C1 segment of cervical spinal cord (tissue), 14 donors: Measurements from ENCODE around the gene SPRYD3.
"Not testable (repeated sequence)": the region's sequence is repeated elsewhere in the genome, so short reads cannot be mapped to it uniquely, and the experiment has no call there.

Experiments used
- DNase-seq, 14 donors: peaks; one replicate each; lab custom pipeline; 2025; lab: John Stamatoyannopoulos, UW

SPRYD3 gene

DNA sequence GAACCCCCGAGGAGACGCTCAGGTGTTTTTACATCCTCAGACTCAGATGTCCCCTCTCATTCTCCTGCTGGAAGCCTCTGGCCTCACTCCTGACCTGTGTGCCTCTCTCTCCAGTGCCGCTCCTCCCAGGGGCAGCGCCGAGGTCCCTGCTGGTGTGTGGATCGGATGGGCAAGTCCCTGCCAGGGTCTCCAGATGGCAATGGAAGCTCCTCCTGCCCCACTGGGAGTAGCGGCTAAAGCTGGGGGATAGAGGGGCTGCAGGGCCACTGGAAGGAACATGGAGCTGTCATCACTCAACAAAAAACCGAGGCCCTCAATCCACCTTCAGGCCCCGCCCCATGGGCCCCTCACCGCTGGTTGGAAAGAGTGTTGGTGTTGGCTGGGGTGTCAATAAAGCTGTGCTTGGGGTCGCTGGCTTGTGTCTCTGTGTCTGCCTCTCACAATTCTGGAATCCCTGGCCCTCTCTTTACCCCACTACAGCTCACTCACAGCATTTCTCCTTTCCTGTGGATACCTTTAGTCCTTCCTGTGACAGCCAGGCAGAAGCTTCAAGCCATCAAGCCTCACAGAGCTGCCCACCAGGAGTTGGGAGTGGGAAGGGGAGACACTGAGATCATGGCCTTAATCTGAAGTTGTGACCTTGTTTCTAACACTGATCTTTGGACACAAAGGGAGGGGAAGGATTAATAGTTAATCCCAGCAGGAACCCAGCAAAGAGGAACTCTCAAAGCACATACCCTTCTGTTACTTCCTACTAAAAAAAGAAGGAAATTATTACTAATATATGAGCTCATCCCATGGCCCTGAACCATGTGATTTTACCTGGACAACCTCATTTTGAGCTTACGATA is 23.0 kb upstream of the SPRYD3 start:
- no peak for DNase-seq

- no peak for DNase-seq
Measured at GRCh38 chr12:53101266-53101665, 22.1 kb upstream of the SPRYD3 start.

- DNase-seq: no peak
Measured at GRCh38 chr12:53100466-53101151, 21.4 kb upstream of the SPRYD3 start.

DNA sequence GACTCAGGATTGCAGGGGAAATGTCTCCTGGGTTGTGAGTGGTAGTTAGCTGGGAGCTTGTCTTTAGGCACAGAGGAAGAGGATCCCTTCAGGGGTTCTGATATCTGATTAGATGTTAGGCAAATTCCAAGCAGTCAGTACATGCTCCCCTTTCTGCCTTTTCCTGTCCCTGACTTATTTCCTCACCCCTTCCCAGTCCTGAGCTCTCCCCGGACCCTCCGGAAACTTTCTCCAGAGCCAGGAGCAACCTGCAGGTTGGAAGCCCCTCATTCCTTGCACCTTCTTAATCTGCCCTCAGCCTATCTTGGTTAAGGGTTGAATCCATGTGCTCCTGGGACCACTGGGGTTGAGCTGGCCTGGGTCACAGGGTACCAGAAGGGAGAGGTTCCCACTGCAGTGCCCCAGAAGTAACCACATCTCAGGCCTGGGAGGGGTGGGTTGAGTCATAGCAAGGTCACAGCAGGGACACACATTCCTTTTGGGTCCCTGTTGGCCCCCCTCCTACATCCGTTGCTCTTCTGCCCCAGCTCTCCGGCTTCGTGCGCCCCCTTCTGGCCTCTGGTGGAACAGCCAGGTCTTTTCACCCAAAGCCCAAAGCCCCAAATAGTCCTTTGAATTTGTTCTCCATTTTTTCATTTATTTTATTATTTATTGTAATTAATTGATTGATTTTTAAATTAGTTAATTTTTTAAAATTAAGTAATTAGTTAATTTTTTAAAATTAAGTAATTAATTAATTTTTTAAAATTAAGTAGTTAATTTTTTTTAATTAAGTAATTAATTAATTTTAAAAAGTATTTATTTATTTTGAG is 20.1 kb upstream of the SPRYD3 start:
- peak in 13 of 14 donors; percentile 8 to 76 (median 45) for DNase-seq

DNA sequence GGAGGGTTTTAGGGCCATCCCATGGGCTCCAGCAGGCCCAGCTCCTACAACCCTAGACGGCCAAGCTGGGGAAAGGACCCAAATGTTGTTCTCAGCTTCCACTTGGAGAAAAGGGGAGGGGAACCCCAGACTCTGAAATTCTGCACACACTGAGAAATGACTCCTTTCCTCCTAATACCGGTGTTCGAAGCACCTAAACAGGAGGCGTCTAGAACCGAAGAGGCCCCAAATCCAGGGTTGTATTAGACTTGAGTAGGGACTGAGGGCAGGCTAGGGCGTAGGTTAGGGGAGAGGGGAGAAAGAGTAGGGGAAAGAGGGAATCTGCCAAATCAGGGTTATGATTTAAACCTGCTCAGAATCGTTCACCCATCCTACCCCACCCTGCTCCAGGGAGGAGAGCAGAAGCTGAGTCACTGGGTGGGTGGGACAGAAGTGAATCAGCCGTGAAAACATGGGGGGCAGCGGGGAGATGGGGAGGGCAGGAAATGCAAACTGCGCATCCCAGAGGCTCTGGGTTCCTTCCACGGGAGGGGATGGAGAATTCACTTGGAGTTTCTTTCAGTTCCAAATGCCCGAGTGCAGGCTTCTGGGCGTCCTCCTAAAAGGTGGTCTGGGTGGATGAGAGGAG is 19.3 kb upstream of the SPRYD3 start:
- no peak for DNase-seq

- DNase-seq: peak in 5 of 14 donors; percentile 30 to 54 (median 33)
Measured at GRCh38 chr12:53097564-53098353, 18.6 kb upstream of the SPRYD3 start, which contains the start of gene IGFBP6. TSS of gene IGFBP6 (plus strand) at chr12:53097667. CDS start at chr12:53097718, 51 bp downstream.

GRCh38 chr12:53097207-53097563 is 18.0 kb upstream of the SPRYD3 start:
- DNase-seq: peak in 2 of 14 donors; percentile 6 to 41

GRCh38 chr12:53096759-53097158 is 17.6 kb upstream of the SPRYD3 start:
- DNase-seq: no peak

- no peak for DNase-seq
Measured at GRCh38 chr12:53096089-53096741, 17.0 kb upstream of the SPRYD3 start.

DNA sequence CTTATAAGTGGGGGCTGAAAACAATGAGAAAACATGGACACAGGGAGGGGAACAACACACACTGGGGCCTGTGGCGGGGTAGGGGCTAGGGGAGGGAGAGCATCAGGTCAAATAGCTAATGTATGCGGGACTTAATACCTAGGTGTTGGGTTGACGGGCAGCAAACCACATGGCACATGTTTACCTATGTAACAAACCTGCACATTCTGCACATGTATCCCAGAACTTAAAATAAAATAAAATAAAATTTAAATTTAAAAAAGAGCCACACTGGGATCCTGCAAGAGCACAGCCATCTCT is 16.4 kb upstream of the SPRYD3 start:
- DNase-seq: not testable (repeated sequence)

GRCh38 chr12:53094796-53095595 is 15.8 kb upstream of the SPRYD3 start:
- not testable (repeated sequence) for DNase-seq

DNA sequence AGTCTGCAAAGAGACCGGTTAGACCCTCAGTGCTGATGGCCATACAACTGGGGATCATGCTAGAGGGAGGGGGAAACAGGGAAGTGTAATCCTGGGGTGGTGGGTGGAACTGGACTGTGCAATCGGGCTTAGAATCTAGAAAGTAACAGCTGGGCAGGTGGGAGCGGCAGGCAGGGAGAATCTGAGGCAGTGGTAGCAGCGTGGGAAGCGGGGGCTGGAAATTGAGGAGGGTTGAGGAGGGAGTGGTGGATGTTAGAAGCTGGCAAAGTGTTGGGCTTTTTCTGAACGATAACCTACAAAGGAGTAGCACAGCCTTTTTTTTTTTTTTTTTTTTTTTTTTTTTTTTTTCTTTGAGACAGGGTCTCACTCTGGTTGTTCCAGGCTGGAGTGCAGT is 15.2 kb upstream of the SPRYD3 start:
- no peak for DNase-seq

GRCh38 chr12:53093777-53094393 is 14.7 kb upstream of the SPRYD3 start:
- DNase-seq: peak in 1 of 14 donors; percentile 15

DNA sequence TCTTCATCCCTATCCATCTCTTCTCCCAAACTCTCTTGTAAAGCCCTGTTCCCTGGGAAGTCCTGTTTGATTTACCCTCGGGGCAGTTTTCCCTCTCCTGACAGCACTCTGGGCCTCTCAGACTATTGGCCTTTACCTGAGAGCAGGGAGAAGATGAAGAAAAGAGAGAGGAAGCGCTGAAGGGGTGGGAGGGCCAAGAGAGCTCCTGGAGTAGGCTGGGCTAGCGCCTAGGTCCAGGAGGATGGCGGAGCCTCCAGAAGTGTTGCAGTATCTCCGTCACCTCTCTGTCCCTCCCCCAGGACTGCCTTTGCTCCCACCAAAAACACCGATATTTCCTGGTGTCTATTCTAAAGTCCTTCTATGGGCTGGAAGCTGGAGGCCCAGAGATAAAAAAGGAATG is 12.6 kb upstream of the SPRYD3 start:
- no peak for DNase-seq

DNA sequence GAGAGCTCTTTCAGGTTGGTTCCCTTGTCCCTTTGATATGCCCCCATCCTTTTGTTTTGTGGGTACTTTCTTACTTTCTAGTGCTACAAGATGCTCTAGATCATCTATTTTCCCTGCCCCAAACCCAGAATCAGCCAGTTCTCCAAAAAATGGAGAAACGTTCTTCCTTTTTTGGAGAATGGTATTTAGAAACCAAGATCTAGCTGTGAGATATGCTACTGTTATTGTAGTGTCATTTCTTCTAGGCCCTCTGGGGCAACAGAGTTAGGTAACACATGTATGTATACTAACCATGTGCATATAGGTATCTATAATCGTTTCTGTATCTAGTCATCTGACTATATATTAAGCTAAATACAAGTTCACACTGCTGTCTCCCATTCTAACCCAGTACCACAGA is 11.4 kb upstream of the SPRYD3 start:
- DNase-seq: no peak

- no peak for DNase-seq
Measured at GRCh38 chr12:53090105-53090504, 10.9 kb upstream of the SPRYD3 start.

- DNase-seq: no peak
Measured at GRCh38 chr12:53086361-53086760, 7.2 kb upstream of the SPRYD3 start.

- no peak for DNase-seq
Measured at GRCh38 chr12:53082637-53083175, 3.5 kb upstream of the SPRYD3 start.
